Uterus (tissue), 4 donors: ENCODE measurements around the gene MYH11. TPM values are rescaled to one million over a fixed set of nuclear protein-coding genes. Genes with fewer than 3 reads are reported as not detected.
"Not testable (repeated sequence)": the region's sequence is repeated elsewhere in the genome, so short reads cannot be mapped to it uniquely, and the experiment has no call there.

ENCODE experiments used
- DNase-seq, 2 donors: peaks; one replicate each; pipeline ENCODE4 v3.0.0-alpha.2; 2019 to 2020
- H3K27ac ChIP-seq, 2 donors: fragments of 200-600 bp; sonication (generic); 1 replicate in 1 of 2; 2 replicates in 1 of 2; pipeline ENCODE4 v1.5.1; 2016 to 2018
- H3K27me3 ChIP-seq, 2 donors: fragments of 200-600 bp; sonication (generic); one replicate each; pipeline ENCODE4 v1.5.1; 2018 to 2019; ENCODE audit warnings: control low read depth in 1 of 2
- H3K36me3 ChIP-seq, 2 donors: fragments of 200-600 bp; sonication (generic); one replicate each; pipeline ENCODE4 v1.5.1; 2019; ENCODE audit warnings: control low read depth in 1 of 2
- H3K4me1 ChIP-seq, 2 donors: fragments of 200-600 bp; sonication (generic); one replicate each; pipeline ENCODE4 v1.5.1; 2018 to 2019; ENCODE audit warnings: control low read depth in 1 of 2
- H3K4me3 ChIP-seq, 2 donors: fragments of 200-600 bp; sonication (generic); 1 replicate in 1 of 2; 2 replicates in 1 of 2; pipeline ENCODE4 v1.5.1; 2018 to 2019; ENCODE audit warnings: mild to moderate bottlenecking in 1 of 2
- H3K9me3 ChIP-seq, 2 donors: fragments of 200-600 bp; sonication (generic); one replicate each; pipeline ENCODE4 v1.5.1; 2019; ENCODE audit warnings: control low read depth in 1 of 2
- CTCF ChIP-seq, 4 experiments: fragments of 200-600 bp in 2 of 4; fragments of 450-650 bp in 2 of 4; sonication (generic) in 2 of 4; IDR thresholded peaks; one replicate each; pipeline ENCODE4 v1.5.1; 2016 to 2019; ENCODE audit warnings: antibody characterized with exemption in 4 of 4, mild to moderate bottlenecking in 2 of 4, moderate library complexity in 1 of 4
- POLR2A ChIP-seq, 2 donors: fragments of 450-650 bp; IDR thresholded peaks; one replicate each; pipeline ENCODE4 v1.6.1; 2016; ENCODE audit warnings: antibody characterized with exemption in 2 of 2, mild to moderate bottlenecking in 1 of 2, moderate library complexity in 1 of 2
- intact Hi-C: fragments of 100-400 bp; cut with DNase I; formaldehyde crosslinking; loops from one replicate; pipeline ENCODE4 v1.15.1; 2023; ENCODE audit warnings: low total_unique reads
- total RNA-seq, 4 donors: library from RNA; depleted of rRNA in 3 of 4; stranded (reverse); fragments of >200 nt in 3 of 4; gene quantifications; one replicate each; pipeline versions ENCODE4 v1.1.0 to v1.2.4, GENCODE V29; 2014 to 2023
- donor health status: DM: yes; HTN: yes; CAD: no.

The MYH11 gene
- total RNA-seq, 4 donors from 2014 or later: 447 to 1,893 (median 822) TPM

DNA sequence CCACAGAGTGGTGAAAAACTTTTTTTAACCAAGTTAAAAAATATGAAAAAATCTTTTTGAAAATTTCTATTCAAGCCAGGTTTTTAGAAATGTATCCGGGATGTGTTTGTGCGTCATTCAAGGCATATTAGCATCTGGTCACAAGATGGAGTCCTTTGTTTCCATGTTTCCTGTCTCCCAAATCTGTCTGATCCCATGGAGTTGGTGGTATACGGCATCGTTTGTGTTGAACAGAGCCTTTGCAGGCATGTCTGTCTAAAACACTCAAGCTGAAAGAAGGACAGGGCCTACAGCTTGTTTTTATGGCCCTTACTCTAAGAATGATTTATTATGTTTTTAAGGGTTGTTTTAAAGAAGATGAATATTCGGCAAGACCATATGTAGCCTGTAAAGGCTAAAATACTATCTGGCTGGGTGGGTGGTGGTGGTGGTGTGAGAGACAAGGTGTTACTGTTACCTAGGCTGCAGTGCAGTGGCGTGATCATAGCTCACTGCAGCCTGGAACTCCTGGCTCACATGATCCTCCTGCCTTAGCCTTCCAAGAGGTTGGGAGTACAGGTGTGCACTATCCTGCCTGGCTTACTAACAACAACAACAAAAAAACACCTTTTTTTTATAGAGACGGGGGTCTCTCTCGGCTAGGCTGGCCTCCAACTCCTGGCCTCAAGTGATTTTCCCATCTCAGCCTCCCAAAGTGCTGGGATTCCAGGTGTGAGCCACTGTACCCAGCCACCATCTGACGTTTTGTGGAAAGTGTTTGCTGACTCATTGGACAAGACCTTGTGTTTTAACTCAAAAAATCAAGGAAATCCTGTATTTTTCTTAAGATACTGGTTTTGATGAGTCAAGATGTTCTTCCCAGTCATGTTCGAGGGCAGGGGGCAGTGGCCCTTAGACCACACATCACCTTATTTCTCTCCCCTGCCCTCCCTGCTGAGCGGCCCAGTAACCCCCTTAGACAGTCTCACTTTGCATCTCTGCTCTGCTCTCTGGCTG lies 154.6 kb downstream of the MYH11 start:
- Histone ChIP-seq H3K27ac (peak overlapping the region; percentile 46 to 75), H3K36me3 (no peaks in the 10 kb centered on the region), H3K27me3 (no peaks in the 10 kb centered on the region), H3K4me3 (no peak overlapping the region), H3K9me3 (no peaks in the 10 kb centered on the region), H3K4me1 (no peaks in the 10 kb centered on the region)
- DNase-seq: peak in 1 of 2 donors; percentile 49
- TF ChIP-seq CTCF (IDR thresholded peaks at IDR 0.05) (no peak), POLR2A (IDR thresholded peaks at IDR 0.05) (no peak)
- intact Hi-C loops: no loop called here

DNA sequence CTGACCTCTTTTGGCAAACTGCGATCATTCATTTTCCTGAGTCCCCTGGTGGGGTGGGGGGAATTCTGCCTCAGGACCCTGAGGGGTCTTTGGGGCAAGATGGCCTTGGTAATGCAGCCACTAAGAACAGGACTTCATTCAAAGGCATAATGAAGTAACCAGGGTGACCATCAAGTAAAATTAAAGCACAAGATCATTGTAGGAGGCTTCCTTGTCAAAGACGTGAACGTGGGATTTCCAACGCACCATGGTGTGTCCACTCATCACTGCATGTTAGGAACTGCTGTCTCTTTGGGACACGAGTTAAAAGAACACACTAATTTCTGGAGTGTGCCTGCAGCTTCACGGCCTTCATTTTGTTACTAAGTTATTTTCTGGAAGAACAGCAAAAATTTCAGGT lies 155.5 kb downstream of the MYH11 start:
- intact Hi-C loops: no loop called here
- H3K4me3 ChIP-seq: no peak overlapping the region
- H3K36me3 ChIP-seq: no peaks in the 10 kb centered on the region
- H3K27ac ChIP-seq: peak overlapping the region; percentile 46 to 75
- no peak for DNase-seq
- TF ChIP-seq CTCF (IDR thresholded peaks at IDR 0.05) (no peak), POLR2A (IDR thresholded peaks at IDR 0.05) (no peak)
- H3K9me3 ChIP-seq: no peaks in the 10 kb centered on the region
- no peaks in the 10 kb centered on the region for H3K4me1 ChIP-seq
- no peaks in the 10 kb centered on the region for H3K27me3 ChIP-seq

DNA sequence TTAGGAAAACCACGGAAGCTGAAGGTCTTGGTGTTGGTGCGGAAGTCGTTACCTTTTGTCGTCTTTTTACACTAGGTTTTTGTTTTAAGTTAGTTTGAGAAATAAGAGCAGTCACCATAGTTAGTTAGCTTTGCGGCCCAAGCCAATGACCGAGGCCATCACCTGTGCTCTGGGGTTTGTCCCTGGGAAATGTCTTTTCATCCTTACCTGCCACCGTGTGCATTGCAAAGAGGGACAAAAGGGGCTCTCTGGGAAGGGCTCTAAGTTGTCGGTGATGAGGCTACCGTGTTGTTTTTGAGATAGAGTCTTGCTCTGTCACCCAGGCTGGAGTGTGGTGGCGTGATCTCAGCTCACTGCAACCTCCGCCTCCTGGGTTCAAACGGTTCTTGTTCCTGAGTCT lies 157.0 kb downstream of the MYH11 start:
- intact Hi-C loops: no loop called here

DNA sequence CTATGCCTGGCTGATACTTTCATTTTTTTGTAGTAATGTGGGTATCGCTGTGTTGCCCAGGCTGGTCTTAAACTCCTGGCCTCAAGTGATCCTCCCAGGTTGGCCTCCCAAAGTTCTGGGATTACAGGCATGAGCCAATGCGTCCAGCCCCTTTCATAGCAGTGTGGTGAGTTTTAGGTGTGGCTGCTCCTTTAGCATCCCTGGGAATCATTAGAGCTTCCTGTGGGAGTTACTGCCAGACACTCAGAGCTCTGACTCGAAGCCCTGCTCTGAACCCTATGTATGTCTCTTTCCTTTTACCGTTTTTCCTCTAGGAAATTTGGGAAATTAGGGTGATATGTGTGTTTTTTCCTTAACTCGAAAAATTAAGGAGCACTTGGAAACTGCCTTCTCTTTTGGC lies 162.3 kb downstream of the MYH11 start:
- TF ChIP-seq POLR2A (IDR thresholded peaks at IDR 0.05) (no peak), CTCF (IDR thresholded peaks at IDR 0.05) (no peak)
- H3K36me3 ChIP-seq: no peaks in the 10 kb centered on the region
- no peak overlapping the region for H3K4me3 ChIP-seq
- DNase-seq: no peak
- H3K9me3 ChIP-seq: no peaks in the 10 kb centered on the region
- H3K27ac ChIP-seq: no peak overlapping the region
- intact Hi-C loops: no loop called here
- H3K4me1 ChIP-seq: no peaks in the 10 kb centered on the region
- no peaks in the 10 kb centered on the region for H3K27me3 ChIP-seq

More for the DNA sequence above, 157.0 kb downstream of the MYH11 start:
- Histone ChIP-seq H3K27me3 (no peaks in the 10 kb centered on the region), H3K27ac (no peak overlapping the region), H3K9me3 (no peaks in the 10 kb centered on the region), H3K4me3 (no peak overlapping the region), H3K4me1 (no peaks in the 10 kb centered on the region), H3K36me3 (no peaks in the 10 kb centered on the region)
- DNase-seq: no peak
- TF ChIP-seq CTCF (IDR thresholded peaks at IDR 0.05) (no peak), POLR2A (IDR thresholded peaks at IDR 0.05) (no peak)

- H3K27ac ChIP-seq, H3K4me3 ChIP-seq, DNase-seq, intact Hi-C loops, H3K36me3 ChIP-seq, H3K9me3 ChIP-seq, H3K4me1 ChIP-seq, H3K27me3 ChIP-seq: not testable (repeated sequence)
Observed at GRCh38 chr16:15692508-15692907, 164.3 kb downstream of the MYH11 start.
